Left lobe of liver (tissue), 2 donors: ENCODE results near the gene KIFC3. TPM values are rescaled to one million over a fixed set of nuclear protein-coding genes. Genes with fewer than 3 reads are reported as not detected.
"Not testable (repeated sequence)": the region's sequence is repeated elsewhere in the genome, so short reads cannot be mapped to it uniquely, and the experiment has no call there.

ENCODE experiments used
- ATAC-seq: fragments of 200-7000 bp; cut with Tn5 transposase; one replicate; pipeline ENCODE4 v1.9.1; 2020; ENCODE audit warnings: mild to moderate bottlenecking, moderate library complexity
- DNase-seq: peaks from one replicate; pipeline ENCODE4 v3.0.0-alpha.2; 2020; ENCODE audit warnings: low spot score
- total RNA-seq: library from RNA; stranded (reverse); gene quantifications from one replicate; pipeline ENCODE4 v1.2.1, GENCODE V29; 2021
- donor health status: DM: no; HTN: no; CAD: no; lungs with moderate emphysema.
- donor health status: DM: no; HTN: yes; CAD: no.

The KIFC3 gene
- total RNA-seq, 1 donor from 2014 or later = 43.5 TPM

GRCh38 chr16:57755726-57756423 is 46.4 kb downstream of the KIFC3 start:
- no peak for DNase-seq
- no peak for ATAC-seq

- ATAC-seq (no peak), DNase-seq (no peak)
Observed at GRCh38 chr16:57755061-57755684, 47.1 kb downstream of the KIFC3 start.

- ATAC-seq (no peak), DNase-seq (no peak)
Observed at GRCh38 chr16:57754354-57755060, 47.8 kb downstream of the KIFC3 start.

GRCh38 chr16:57753448-57754353 is 48.6 kb downstream of the KIFC3 start:
- no peak for ATAC-seq
- DNase-seq = no peak

- ATAC-seq (no peak), DNase-seq (no peak)
Observed at GRCh38 chr16:57752581-57753447, 49.5 kb downstream of the KIFC3 start.

- ATAC-seq = no peak
- no peak for DNase-seq
Observed at GRCh38 chr16:57752203-57752580, 50.1 kb downstream of the KIFC3 start.

- no peak for DNase-seq
- no peak for ATAC-seq
Observed at GRCh38 chr16:57751539-57752202, 50.6 kb downstream of the KIFC3 start.

- no peak for DNase-seq
- ATAC-seq = no peak
Observed at GRCh38 chr16:57750796-57751538, 51.3 kb downstream of the KIFC3 start.

GRCh38 chr16:57749856-57750452 is 52.3 kb downstream of the KIFC3 start:
- ATAC-seq = no peak
- DNase-seq = no peak

GRCh38 chr16:57749101-57749692 is 53.1 kb downstream of the KIFC3 start:
- DNase-seq (no peak), ATAC-seq (no peak)

- ATAC-seq (no peak), DNase-seq (no peak)
Observed at GRCh38 chr16:57748596-57748995, 53.7 kb downstream of the KIFC3 start.

- ATAC-seq (no peak), DNase-seq (no peak)
Observed at GRCh38 chr16:57747996-57748395, 54.3 kb downstream of the KIFC3 start.

- ATAC-seq = no peak
- DNase-seq = no peak
Observed at GRCh38 chr16:57747496-57747895, 54.8 kb downstream of the KIFC3 start.

GRCh38 chr16:57747091-57747490 is 55.2 kb downstream of the KIFC3 start:
- no peak for DNase-seq

GRCh38 chr16:57746316-57746715 is 56.0 kb downstream of the KIFC3 start:
- not testable (repeated sequence) for ATAC-seq, DNase-seq

More at GRCh38 chr16:57747091-57747490, 55.2 kb downstream of the KIFC3 start:
- ATAC-seq = no peak

- DNase-seq = no peak
- ATAC-seq = no peak
Observed at GRCh38 chr16:57745768-57746167, 56.5 kb downstream of the KIFC3 start.

- DNase-seq (no peak), ATAC-seq (no peak)
Observed at GRCh38 chr16:57744642-57744903, 57.7 kb downstream of the KIFC3 start.
